ENCODE results near the gene DBF4B.
"Not testable (repeated sequence)": the region's sequence is repeated elsewhere in the genome, so short reads cannot be mapped to it uniquely, and the experiment has no call there.

Gene DBF4B

GRCh38 chr17:44733753-44734152, 25.3 kb downstream of the DBF4B start:
- no peak for DNase-seq (ENCODE audit: low read depth in 2 of 2)

GRCh38 chr17:44734272-44734671, 25.8 kb downstream of the DBF4B start:
- no peak for DNase-seq (ENCODE audit: low read depth in 2 of 2)

GRCh38 chr17:44736551-44737240, 28.2 kb downstream of the DBF4B start:
- DNase-seq (ENCODE audit: low read depth in 2 of 2) = no peak

- DNase-seq (ENCODE audit: low read depth in 2 of 2) = no peak
These were observed 29.9 kb downstream of the DBF4B start for GRCh38 chr17:44738214-44738906.

GRCh38 chr17:44741316-44741715, 32.9 kb downstream of the DBF4B start:
- no peak for DNase-seq (ENCODE audit: low read depth in 2 of 2)

GRCh38 chr17:44745301-44745700, 36.8 kb downstream of the DBF4B start:
- DNase-seq (ENCODE audit: low read depth in 2 of 2) = no peak

- not testable (repeated sequence) for DNase-seq (ENCODE audit: low read depth in 2 of 2)
These were observed 37.3 kb downstream of the DBF4B start for GRCh38 chr17:44745738-44746137.

- DNase-seq (ENCODE audit: low read depth in 2 of 2) = no peak
These were observed 39.1 kb downstream of the DBF4B start for GRCh38 chr17:44747566-44747965.

- no peak for DNase-seq (ENCODE audit: low read depth in 2 of 2)
These were observed 40.9 kb downstream of the DBF4B start for GRCh38 chr17:44749076-44749979.

GRCh38 chr17:44749980-44750318, 41.5 kb downstream of the DBF4B start:
- DNase-seq (ENCODE audit: low read depth in 2 of 2) = no peak

- no peak for DNase-seq (ENCODE audit: low read depth in 2 of 2)
These were observed 42.9 kb downstream of the DBF4B start for GRCh38 chr17:44751331-44751730.

GRCh38 chr17:44751806-44752205, 43.3 kb downstream of the DBF4B start:
- no peak for DNase-seq (ENCODE audit: low read depth in 2 of 2)

GRCh38 chr17:44752953-44753861, 44.7 kb downstream of the DBF4B start:
- DNase-seq (ENCODE audit: low read depth in 2 of 2) = no peak

GRCh38 chr17:44754276-44754675, 45.8 kb downstream of the DBF4B start:
- no peak for DNase-seq (ENCODE audit: low read depth in 2 of 2)

- DNase-seq (ENCODE audit: low read depth in 2 of 2) = not testable (repeated sequence)
These were observed 46.7 kb downstream of the DBF4B start for GRCh38 chr17:44755180-44755579.

- no peak for DNase-seq (ENCODE audit: low read depth in 2 of 2)
These were observed 48.8 kb downstream of the DBF4B start for GRCh38 chr17:44757045-44757917.

GRCh38 chr17:44757918-44758413, 49.5 kb downstream of the DBF4B start:
- no peak for DNase-seq (ENCODE audit: low read depth in 2 of 2)

GRCh38 chr17:44758414-44759085, 50.1 kb downstream of the DBF4B start, which contains the start of gene ADAM11:
Gene ADAM11 (plus strand): TSS chr17:44758988. CDS start chr17:44759200, 212 bp downstream.
- DNase-seq (ENCODE audit: low read depth in 2 of 2) = no peak

- DNase-seq (ENCODE audit: low read depth in 2 of 2) = no peak
These were observed 50.8 kb downstream of the DBF4B start for GRCh38 chr17:44759086-44759915.
